Embryonic facial prominence (tissue), 1 donor: Measurements from ENCODE around the gene SBF1.

Source experiments
- DNase-seq: peaks from one replicate; pipeline ENCODE4 v3.0.0-alpha.2; 2016; ENCODE audit errors: extremely low spot score

SBF1 gene

DNA sequence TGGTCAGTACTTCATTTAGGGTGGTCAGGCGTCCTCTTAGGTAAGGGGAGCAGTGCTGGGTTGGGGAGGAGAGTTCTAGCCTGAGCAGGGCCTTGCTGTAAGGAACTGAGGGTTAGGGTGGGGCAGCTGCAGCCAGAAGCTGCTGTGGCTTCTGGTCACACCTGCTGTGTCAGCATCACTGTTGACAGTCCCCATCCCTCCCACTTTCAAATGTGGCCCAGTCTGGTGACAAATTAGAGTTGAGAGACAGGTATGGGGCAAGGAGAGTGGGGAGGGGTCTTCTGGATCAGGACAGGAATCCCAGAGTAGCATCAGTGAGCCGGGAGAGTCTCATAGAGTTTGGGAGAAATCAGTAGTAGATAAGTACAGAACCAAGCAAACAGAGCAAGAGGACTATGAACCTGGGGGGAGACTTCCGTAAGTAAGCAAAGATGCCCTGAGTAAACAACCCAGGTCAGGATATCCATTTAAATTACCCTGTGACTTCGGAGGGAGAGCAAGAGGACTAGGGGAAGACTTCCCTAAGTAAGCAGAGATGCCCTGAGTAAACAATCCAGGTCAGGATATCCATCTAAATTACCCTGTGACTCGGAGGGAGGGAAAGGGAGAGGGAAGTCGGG lies 78.0 kb downstream of the SBF1 start:
- no peak for DNase-seq
